ENCODE measurements around the gene MANSC4.
"Not testable (repeated sequence)": the region's sequence is repeated elsewhere in the genome, so short reads cannot be mapped to it uniquely, and the experiment has no call there.

Gene MANSC4

GRCh38 chr12:27747111-27747820, 32.8 kb downstream of the MANSC4 start:
- DNase-seq: no peak

GRCh38 chr12:27745734-27746133, 34.3 kb downstream of the MANSC4 start:
- not testable (repeated sequence) for DNase-seq

GRCh38 chr12:27743601-27744000, 36.4 kb downstream of the MANSC4 start:
- DNase-seq: no peak

GRCh38 chr12:27734321-27734720, 45.7 kb downstream of the MANSC4 start:
- DNase-seq: not testable (repeated sequence)

- DNase-seq: no peak
Observed at GRCh38 chr12:27733791-27734190, 46.2 kb downstream of the MANSC4 start.

GRCh38 chr12:27733052-27733656, 46.9 kb downstream of the MANSC4 start:
- no peak for DNase-seq

GRCh38 chr12:27732281-27732680, 47.8 kb downstream of the MANSC4 start:
- no peak for DNase-seq

- no peak for DNase-seq
Observed at GRCh38 chr12:27730097-27730588, 49.9 kb downstream of the MANSC4 start.

GRCh38 chr12:27723212-27723611, 56.8 kb downstream of the MANSC4 start:
- DNase-seq: no peak

Measured in effector CD8-positive, alpha-beta T cell (primary cell).